ENCODE measurements around the gene TPP2. TPM values are rescaled to one million over a fixed set of nuclear protein-coding genes. Genes with fewer than 3 reads are reported as not detected.

TPP2 gene
- polyA plus RNA-seq (ENCODE audit: insufficient read length), result 47.1 TPM

DNA sequence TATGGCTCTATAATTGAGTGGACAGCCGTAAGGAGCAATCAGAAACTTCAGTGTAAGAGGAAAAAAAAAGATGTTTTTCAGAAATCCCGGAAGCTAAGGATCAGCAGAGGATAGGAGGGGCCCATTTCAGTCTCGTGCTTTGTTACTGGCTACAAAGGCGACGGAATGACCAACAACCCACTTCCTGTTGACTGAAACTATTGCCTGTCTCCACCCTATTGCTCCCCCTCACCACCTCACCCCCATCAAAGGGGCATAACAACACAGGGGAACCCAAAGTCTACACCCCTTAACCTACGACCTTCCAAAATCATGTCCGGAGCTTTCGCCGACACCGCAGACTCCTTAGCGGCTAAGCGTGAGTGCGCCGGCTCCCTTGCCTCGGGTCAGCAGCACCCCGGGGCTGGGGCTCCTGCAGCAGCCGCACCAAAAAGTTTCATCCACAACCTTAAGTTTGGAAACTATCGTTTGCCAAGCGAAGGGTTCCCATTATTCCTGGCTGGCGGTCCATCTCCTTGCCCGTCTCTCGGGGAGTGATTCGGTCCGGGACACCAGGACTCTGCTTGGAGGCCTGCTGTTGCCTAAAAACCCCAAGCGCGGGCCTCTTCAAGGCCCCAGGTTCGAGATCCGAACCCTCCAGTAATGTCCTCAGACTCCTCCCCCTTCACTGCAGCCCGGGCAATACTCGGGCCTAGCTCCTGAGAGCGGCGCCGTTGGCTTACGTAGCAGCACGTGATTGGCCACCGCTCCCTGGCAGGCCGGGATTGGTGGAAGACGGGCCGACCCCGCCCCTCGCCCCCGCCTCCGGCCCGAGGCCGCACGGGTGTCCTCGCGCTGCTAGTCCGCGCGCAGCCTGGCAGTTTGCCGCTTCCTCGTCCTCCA is at the start of gene TPP2:
TPP2 (plus strand) TSS at position 840 of the 882 bp plus-strand sequence. CDS start 53 bp downstream, outside the sequence.
- peak; percentile 99 for DNase-seq

DNA sequence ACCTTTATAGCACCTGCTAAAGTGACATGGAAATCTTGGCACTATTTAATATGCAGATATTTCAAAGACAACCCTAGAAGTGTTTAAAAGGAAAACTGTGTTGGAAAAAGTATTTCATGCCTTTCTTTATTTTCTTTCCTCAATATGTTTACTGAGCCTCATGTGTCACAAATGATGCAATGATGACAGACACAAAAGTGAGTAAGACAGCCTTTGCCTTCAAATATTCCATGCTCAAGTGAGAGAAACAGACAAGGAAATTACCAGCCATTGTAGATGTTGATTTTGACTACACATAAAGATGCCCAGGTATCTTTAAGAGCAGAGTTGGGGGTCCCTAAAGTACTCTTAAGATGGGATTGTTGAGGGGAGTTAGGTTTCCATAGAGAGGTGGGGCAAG is 48.0 kb upstream of the TPP2 start:
- no peak for DNase-seq

DNA sequence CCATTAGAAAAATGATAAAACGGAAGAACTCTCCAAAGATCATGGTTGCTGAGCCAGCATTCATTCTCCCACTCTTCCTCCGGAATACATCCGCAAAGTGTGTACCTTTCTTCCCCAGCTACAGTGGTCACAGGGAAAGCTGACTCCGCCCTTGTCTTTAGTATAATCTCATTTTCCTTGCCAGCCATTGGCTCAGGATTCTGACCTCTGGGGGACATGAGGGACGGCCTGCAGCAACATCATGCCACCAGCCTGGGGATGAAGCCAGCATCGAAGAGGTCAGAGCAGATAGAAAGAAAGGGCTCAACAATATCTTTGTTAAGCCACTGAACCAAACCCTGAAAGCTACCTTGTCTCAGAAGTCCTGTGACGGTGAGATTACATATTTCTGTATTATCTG is 46.3 kb upstream of the TPP2 start:
- no peak for DNase-seq

DNA sequence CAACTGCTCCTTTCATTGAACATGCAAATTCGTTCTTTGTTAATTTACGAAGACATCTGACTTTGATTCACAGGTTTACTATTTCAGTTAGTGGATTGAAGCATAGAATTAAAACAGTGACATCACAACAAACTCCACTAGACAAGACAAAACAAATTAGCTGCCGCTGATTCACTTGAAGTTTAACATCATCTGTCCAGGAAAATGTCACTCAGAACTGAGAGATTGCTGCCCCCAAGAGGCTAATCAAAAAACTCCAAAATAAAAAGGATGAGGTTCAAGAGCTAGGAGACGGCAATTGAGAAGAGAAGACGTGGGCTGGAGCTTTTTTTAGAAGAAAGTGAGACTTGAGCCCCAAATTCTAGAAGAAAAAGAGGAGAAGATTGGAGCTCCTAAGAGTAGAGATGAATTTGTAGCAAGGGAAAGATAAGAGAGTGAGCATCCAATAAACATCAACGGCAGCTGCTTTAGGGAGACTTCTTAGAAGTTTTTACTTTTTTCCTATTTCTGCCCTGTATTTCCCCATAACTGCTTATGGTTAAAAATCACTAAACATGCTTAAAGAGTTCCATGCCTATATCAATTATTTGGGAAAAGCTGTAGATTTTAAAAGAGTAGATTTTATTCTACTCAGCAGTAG is 40.8 kb upstream of the TPP2 start:
- peak; percentile 7 for DNase-seq

DNA sequence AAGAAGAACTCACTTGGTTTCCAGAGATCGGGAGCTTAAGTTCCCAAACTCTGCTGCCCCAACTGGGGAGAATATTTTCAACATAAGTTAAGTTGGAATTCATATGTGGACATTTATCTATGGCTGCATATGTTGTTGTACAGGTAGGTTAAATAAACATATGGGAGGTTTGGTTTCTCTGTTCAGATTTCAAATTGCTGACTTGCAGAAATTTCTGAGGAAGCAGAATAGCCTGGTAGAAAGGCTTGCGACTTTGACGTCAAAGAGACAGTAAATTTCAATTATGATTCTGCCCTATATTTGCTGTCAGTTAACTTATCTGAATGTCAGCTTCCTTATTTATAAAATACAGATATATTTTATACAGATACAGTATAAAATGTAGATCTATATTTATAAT is 40.0 kb upstream of the TPP2 start:
- DNase-seq, result no peak

DNA sequence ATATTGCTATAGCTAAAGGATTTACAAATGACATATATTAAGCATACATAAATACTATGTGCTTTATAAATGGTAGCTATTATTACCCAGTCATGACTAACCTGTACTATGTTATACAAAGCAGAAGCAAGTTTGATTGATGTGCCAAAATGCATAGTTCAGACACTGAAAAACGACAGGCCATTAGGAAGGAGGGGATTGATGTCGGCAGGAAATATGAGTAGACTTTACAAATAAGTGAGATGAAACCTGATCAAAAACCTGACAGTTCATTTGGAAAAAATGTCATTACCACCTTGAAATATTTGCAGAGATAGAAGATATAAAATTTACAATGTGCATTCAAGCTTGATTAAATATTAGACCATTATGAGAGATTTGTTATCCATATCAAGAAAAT is 38.8 kb upstream of the TPP2 start:
- no peak for DNase-seq

DNA sequence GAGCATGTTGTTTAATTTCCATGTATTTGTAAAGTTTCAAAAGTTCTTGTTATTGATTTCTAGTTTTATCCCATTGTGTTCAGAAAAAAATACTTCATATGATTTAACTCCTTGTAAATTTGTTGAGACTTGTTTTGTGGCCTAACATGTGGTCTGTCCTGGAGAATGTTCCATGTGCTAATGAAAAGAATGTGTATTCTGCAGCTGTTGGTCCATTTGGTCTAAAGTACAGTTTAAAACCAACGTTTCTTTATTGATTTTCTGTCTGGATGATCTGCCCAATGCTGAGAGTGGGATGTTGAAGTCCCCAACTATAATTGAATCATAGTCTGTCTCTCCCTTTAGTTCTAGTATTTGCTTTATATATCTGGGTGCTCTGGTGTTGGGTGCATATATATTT is 34.9 kb upstream of the TPP2 start:
- no peak for DNase-seq

DNA sequence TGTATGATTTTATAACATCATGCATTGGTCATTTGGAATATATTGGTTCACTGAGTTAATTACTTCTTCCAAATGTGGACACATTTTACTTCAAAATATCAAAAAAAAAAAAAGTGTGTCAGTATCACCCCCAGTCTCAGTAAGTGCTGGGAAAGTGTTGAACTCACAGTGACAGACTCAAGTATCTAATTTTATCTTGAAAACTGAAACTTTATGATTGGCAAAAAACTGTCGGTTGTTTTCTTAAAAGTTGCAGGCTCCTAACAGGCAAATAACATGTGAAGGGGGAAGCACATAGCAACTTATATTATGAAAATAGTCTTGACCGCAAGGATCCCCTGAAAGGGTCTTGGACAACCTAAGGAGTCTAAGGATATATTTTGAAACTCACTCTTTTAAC is 33.5 kb upstream of the TPP2 start:
- DNase-seq, result no peak

DNA sequence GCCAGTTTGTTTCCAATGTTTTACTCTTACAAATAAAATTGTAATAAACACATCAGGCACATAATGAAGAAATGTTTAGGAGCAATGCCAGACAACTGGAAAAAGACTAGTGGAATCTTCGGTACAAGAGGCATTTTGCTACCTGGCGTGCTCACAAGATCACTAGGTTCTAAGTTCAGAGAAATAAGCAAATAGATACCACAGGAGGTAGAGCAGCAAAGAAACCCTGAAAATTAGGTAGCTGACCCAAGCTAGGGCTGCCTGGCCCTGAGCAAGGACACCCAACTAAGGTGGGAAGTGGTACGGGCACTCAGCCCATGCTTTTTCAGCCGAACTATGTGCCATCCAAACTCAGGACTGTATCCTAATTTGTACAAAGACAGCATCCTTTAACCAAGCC is 32.2 kb upstream of the TPP2 start:
- DNase-seq, result no peak

DNA sequence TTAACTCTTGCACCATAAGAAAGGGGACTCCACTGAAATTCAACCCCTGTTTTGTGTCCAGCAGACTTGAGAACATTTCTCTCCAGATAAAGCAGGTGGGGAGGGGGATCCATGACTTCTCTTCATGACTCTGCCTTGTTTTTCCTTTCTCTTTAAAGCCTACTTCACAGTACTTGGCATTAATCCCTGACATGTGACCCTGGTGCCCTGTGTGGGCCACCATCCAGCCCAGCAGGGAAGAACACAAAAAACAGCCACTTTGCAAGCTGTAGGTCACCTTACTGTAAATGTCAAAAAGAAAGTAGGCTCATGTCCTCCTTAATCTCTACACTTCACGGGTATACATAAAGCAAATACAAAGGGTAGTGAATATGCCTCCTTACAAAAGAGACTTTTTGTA is 30.3 kb upstream of the TPP2 start:
- no peak for DNase-seq

DNA sequence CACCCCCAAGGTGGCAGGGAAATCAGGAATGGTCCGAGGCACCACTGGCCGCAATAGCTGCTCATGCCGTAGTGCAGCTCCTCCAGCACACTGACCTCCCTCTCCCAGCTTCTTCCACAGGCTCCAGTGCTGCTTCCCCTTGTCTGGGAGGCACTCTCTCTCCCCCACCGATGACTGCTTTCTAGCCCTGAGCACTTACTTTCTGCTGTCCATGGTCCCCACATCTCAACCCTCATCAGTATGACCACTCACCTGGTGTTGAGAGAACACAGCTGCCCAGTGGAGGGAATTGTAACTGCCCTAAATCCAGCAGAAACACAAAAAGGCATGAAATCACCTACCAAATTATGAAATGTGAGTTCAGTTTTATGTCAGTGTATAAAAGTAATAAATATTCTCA is 28.9 kb upstream of the TPP2 start:
- no peak for DNase-seq

DNA sequence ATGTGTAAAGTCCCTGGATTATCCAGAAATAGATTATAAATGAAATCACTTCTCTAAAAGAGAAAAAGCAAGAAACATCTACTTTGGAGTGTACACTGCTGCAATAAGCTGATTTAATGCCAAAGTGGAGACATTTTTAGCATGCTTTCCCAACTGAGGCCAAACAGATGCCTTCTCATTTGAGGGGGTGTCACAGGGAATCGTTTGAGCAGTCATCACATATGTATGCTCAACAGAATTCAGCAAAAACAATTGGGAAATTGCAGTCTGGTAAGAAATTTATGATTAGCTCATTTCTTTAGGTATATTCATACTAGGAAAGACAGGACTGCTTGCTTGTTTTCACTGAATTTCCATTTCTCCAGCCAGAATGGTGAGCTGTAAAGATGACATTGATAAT is 27.3 kb upstream of the TPP2 start:
- no peak for DNase-seq

DNA sequence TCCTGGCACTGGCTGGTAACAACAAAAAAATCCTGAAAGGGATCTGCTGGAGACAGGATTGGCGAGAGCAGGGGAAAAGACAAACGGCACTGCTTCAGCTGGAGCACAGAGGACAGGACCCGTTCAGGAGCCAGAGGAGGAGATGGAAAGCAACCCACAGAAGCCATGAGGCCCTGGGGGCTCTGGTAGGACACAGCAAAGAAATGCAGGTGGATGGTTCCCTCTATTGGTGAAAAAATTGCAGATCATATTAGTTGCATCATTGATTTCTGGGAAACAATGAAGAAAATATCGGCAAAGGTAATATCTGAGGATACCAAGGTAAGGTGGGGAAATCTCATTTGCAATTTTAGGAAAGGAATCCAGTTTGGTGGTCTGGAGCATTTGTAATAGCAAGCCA is 25.7 kb upstream of the TPP2 start:
- DNase-seq, result no peak

DNA sequence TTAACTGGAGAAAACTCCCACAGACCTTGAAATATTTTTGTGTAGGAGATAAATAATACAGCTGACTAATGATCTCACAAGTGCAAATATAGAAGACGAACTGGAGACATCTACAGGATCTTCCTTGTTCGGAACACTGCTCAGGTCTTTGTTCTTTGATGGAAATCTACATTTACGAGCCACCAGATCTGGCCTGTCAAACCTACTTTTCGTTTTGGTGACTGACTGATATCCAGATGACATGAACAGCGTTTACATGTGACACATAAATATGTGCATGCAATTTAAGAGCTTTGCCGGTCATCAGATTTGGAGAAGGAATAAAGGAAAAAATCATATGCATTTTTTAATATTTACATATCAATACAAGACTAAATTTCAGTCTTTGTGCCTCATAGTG is 24.5 kb upstream of the TPP2 start:
- DNase-seq, result no peak

DNA sequence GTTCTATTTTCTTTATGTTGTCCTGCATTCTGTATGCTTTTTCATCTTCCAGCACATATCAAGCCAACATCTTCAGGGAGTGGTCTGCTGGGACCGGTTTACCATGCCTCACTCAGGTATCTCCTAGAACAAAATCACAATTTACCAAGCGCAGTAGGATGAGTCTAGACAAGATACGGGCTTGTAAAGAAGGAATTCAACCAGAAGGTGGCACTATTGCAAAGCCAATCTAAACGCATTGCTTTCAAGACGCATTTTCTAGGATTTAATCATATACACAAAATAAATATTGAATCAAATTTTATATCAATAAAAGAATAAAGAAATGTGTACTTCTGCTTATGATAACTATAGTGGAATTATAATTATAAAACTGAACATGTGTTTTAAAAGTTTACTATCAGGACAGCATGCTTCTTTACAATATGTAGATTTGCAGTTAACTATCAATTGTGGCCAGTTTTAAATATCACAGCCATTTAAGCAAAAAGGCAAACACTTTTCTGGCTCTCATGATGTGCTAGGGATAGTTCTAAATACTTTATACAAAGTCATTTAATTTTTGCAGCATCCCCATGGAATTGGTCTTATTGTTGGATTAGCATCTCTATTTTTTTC is 16.1 kb upstream of the TPP2 start:
- DNase-seq, result peak; percentile 62

DNA sequence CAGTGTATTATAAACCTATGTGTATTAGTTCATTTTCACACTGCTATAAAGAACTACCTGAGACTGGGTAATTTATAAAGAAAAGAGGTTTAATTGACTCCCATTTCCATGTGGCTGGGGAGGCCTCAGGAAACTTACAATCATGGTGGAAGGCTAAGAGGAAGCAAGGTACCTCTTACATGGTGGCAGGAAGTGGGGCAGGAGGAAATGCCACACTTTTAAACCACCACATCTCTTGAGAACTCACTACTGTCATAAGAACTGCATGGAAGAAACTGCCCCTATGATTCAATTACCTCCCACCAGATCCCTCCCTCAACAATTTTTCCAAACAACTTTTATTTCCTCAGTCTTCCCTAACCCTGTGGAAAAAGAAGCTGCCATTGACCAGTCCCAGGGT is 14.5 kb upstream of the TPP2 start:
- DNase-seq, result no peak

DNA sequence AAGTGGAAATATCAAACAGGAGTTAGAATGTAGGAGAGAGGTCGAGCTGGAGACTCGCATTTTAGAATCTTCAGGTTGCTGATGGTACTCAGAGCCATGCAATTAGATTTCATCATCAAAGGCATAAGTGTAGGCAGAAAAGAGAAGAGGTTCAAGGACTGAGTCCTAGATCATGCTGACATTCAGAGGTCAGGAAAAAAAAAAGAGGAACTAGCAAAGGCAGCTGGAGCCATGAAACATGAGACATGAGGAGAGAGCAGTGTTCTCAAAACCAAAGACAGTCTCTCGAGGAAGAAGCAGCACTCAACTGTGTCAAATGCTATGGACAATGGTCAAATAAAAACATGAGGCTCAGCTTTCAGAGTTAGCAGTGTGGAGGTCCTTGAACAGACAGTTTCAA is 12.4 kb upstream of the TPP2 start:
- DNase-seq, result no peak

DNA sequence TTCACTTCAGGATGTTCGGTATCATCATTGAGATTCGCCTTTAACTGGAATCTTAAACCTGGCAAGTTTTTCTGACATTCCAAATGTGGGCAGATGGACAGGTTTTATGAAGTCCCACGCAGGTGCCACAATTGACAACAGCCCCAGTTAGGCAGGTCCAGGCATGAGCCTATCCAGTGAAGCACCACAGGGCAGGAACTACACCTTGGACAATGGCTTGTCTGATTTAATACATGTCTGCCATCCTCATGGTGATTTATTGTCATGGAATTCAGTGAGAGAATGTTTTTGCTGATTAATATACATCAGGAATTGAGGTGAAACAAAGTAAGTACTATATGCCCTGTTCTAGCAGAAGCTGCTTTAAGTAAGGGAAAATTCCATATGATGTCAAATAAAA is 10.2 kb upstream of the TPP2 start:
- DNase-seq, result no peak

DNA sequence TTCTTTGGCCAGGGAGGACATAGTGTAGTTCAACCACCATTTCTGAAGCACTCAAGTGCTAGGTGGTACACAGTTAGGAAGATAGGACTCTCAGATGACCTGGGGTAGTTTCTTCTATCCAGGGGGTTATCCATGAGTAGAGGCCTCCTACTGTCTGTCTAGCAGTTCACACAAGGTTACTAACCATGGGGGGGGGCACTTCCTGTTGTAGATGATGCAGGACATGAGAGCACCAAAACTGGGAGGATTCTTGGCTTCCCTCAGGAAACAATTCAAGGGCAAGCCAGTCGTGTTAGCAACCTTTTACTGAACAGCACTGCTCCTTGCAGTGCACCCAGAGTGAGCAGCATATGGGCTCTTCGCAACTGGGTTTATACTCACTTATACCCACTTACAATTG is 8.9 kb upstream of the TPP2 start:
- no peak for DNase-seq

DNA sequence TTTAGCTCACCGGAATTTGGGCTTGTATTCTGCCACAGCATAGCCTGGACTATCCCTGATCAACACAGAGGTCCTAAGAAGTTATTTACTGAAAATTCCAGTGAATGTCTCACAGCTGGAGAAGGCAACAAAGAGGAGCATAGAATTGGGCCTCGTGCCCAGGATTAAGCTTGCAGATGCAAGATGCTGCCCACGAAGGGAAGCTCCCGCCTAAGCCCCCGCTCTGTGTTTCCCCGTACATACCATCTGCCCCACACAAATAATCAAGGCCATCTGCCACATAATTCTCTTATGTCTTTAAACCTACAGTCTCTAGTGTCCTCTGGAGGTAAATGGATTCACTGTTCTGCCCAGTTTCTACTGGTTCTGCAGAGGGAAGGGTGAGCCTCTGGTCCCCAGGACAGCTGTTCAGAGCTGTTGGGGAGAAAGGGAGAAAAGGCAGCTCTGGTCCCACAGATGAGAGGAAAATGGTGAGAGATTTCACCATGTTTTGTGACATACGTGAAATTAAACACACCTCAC is 7.4 kb upstream of the TPP2 start:
- DNase-seq, result no peak

DNA sequence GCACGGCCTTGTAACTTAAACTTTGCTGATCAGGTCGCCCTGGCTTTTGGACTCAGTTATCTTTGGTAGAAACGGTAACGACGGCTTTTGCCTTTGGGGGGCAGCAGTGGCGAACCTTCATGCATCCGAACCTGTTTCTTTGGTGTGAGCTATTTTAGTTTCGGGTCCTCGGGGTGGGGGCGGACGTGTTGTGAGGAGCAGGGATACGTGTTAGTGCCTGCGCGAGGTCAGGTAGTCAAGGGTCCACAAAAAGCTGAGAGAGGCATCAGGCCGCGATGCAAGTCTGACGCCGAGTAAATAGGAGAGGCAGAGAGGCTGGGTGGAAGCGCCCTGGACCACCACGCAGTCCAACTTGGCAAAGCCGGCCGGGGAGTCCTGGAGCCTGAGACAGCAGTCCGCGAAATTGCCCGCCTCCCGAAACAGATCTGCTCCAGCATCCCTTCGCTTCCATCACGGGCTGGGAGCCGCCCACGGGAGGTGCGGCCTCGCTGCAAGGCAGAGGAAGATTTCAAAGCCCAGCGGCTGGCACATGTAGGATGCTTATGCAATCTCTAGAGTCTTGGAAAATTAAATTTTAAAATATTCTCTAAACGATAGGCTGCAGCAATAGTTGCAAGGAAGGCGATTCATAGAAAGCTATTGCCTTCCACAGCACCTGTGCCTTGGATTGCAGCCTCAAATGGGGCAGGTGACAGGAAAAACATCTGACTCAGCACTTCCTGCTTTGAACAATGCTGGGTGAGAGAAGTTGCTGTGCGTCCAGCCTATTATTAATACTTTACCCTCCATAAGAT is 4.6 kb upstream of the TPP2 start:
- DNase-seq, result peak; percentile 74

DNA sequence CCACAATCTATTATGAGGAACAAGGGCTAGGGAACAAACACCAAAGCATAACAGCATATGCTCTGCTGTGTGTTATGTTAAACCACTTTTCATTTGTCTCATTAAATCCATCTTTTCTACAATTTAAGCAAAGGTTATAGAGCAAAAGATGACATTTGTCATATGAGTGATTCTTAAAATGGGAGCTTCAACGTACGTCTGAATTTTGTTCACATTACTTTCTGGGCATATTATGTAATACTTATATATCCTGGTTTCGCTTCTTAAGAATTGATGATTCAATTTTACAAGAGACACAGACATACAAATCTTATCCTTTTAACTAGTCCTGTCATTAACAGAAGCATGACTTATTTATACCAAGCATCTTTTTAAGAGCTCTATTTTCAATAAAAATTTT is 3.3 kb upstream of the TPP2 start:
- no peak for DNase-seq
